ENCODE results near the gene PRDX5. TPM values are rescaled to one million over a fixed set of nuclear protein-coding genes. Genes with fewer than 3 reads are reported as not detected.

Gene PRDX5
- total and polyA plus RNA-seq, 10 of the 15 experiments (the other 5 are each of a cell fraction or from before 2014, with no cell fraction given) = 95.7 to 406 (median 240) TPM

DNA sequence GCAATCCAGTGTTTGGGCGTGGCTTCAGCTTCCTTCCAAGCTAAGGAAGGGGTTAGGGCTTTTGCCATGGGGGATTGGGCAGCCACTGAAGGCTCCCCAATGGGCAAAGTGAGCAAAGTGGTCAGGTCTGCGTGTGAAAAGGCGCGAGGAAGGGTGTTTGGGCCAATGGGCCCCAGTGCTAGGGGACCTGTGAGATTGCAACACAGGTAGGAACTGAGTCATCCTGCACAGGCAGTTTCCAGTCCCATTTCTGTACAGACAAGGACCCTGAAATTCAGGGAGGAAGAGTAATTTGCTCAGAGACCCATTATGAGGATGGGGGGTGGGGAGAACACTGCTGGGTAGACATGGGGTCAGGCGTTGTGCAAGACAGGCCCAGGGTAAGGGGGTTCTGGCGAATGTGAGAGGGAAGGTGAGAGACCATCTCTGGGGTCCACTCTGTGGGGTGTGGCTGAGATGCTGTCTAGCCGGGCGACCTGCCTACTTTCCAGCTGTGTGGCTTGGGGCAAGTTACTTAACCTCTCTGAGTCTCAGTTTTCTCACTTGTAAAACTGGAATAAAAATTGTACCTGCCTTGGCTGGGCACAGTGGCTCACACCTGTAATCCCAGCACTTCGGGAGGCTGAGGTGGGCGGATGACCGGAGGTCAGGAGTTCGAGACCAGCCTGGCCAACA lies 29.4 kb downstream of the PRDX5 start:
- Histone ChIP-seq H3K27ac (ENCODE audit: control insufficient read depth, insufficient read depth) (no peak overlapping the region), H2AFZ (ENCODE audit: control insufficient read depth, low read depth, low read length) (no peak overlapping the region), H3K9me3 (replicated peaks; ENCODE audit: control insufficient read depth, insufficient read depth, low read length) (no peaks in the 10 kb centered on the region), H3K4me1 (ENCODE audit: control insufficient read depth, insufficient read depth, low read length) (peaks cover under 1% of the 10 kb centered on the region), H3K4me3 (no peak overlapping the region), H3K79me2 (ENCODE audit: control insufficient read depth, insufficient read depth, low read length) (no peaks in the 10 kb centered on the region), H4K20me1 (ENCODE audit: control insufficient read depth, insufficient read depth) (no peaks in the 10 kb centered on the region), H3K36me3 (ENCODE audit: control insufficient read depth in 2 of 2, insufficient read depth in 2 of 2, low read length in 1 of 2) (peaks cover 8 to 13% of the 10 kb centered on the region in 2 experiments; a peak in 3 of 4 replicates), H3K27me3 (replicated peaks in 1 of 2; ENCODE audit: control insufficient read depth in 2 of 2, insufficient read depth in 2 of 2, low read length in 1 of 2) (no peaks in the 10 kb centered on the region), H3K9ac (ENCODE audit: control insufficient read depth, insufficient read depth, low read length) (no peak overlapping the region), H3K4me2 (ENCODE audit: control insufficient read depth, insufficient read depth) (no peak overlapping the region)
- DNase-seq (ENCODE audit: low read depth, low spot score) (no peak), ATAC-seq (no peak), FAIRE-seq (no peak)
- no peak for TF ChIP-seq YY1 (IDR thresholded peaks at IDR 0.05; ENCODE audit: low read depth, low read length)
- TF ChIP-seq TCF7 (IDR thresholded peaks at IDR 0.05; ENCODE audit: borderline replicate concordance) = no peak
- TF ChIP-seq JUND (IDR thresholded peaks at IDR 0.05; ENCODE audit: low read depth, low read length) = no peak
- TF ChIP-seq CREM (IDR thresholded peaks at IDR 0.05; ENCODE audit: low read depth) = no peak
- no peak for TF ChIP-seq RELA (IDR thresholded peaks at IDR 0.05; ENCODE audit: borderline replicate concordance, partially characterized antibody)
- no peak for TF ChIP-seq HDAC2 (IDR thresholded peaks at IDR 0.05)
- TF ChIP-seq BRCA1 (IDR thresholded peaks at IDR 0.05; ENCODE audit: low read depth, low read length) = no peak
- TF ChIP-seq NRF1 (conservative IDR thresholded peaks at IDR 0.05; ENCODE audit: low read depth, low read length) = no peak
- TF ChIP-seq HDGF (IDR thresholded peaks at IDR 0.05) = no peak
- TF ChIP-seq, protein P1, sequence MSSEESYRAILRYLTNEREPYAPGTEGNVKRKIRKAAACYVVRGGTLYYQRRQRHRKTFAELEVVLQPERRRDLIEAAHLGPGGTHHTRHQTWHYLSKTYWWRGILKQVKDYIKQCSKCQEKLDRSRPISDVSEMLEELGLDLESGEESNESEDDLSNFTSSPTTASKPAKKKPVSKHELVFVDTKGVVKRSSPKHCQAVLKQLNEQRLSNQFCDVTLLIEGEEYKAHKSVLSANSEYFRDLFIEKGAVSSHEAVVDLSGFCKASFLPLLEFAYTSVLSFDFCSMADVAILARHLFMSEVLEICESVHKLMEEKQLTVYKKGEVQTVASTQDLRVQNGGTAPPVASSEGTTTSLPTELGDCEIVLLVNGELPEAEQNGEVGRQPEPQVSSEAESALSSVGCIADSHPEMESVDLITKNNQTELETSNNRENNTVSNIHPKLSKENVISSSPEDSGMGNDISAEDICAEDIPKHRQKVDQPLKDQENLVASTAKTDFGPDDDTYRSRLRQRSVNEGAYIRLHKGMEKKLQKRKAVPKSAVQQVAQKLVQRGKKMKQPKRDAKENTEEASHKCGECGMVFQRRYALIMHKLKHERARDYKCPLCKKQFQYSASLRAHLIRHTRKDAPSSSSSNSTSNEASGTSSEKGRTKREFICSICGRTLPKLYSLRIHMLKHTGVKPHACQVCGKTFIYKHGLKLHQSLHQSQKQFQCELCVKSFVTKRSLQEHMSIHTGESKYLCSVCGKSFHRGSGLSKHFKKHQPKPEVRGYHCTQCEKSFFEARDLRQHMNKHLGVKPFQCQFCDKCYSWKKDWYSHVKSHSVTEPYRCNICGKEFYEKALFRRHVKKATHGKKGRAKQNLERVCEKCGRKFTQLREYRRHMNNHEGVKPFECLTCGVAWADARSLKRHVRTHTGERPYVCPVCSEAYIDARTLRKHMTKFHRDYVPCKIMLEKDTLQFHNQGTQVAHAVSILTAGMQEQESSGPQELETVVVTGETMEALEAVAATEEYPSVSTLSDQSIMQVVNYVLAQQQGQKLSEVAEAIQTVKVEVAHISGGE (CRISPR knock-in tag; IDR thresholded peaks at IDR 0.05) = no peak
- TF ChIP-seq CBX3 (IDR thresholded peaks at IDR 0.05; ENCODE audit: borderline replicate concordance, low read depth) = no peak
- no peak for TF ChIP-seq SRF (IDR thresholded peaks at IDR 0.05; ENCODE audit: low read depth in 2 of 2, low read length in 2 of 2)
- TF ChIP-seq POU2F2 (IDR thresholded peaks at IDR 0.05; ENCODE audit: borderline replicate concordance, low read depth, low read length) = no peak
- no peak for TF ChIP-seq BACH1 (IDR thresholded peaks at IDR 0.05; ENCODE audit: borderline replicate concordance)
- no peak for TF ChIP-seq NR2C2 (IDR thresholded peaks at IDR 0.05; ENCODE audit: borderline replicate concordance, control insufficient read depth, insufficient read length, low read depth)
- TF ChIP-seq, protein P2, sequence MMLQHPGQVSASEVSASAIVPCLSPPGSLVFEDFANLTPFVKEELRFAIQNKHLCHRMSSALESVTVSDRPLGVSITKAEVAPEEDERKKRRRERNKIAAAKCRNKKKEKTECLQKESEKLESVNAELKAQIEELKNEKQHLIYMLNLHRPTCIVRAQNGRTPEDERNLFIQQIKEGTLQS (IDR thresholded peaks at IDR 0.05; ENCODE audit: borderline replicate concordance, extremely low read depth, low read depth, low read length) = no peak
- TF ChIP-seq GATAD2B (conservative IDR thresholded peaks at IDR 0.05; ENCODE audit: low read depth) = no peak
- TF ChIP-seq IRF4 (IDR thresholded peaks at IDR 0.05; ENCODE audit: low read depth, low read length) = no peak
- no peak for TF ChIP-seq SMARCA5 (IDR thresholded peaks at IDR 0.05)
- intact Hi-C loops (cut with micrococcal nuclease; ENCODE audit: unreplicated experiment) = no loop called here
- CTCF ChIA-PET = interaction anchor here (2.7 kb wide), 1 partner anchor 30 kb away, joined by 13 read pairs; the partner anchor contains the start of genes PRDX5 and TRMT112
- 84% methylated on average over 12 of the region's 12 CpGs for WGBS (ENCODE audit: insufficient coverage, insufficient replicate concordance, low lambda C conversion rate, missing lambda C conversion rate)
- in situ Hi-C loops (cut with MboI) = no loop called here
- RAD21 ChIA-PET (ENCODE audit: unreplicated experiment) = no interaction called here
- no TSS peak for BruUV-seq (replicated peaks)
- POLR2A ChIA-PET = no interaction called here
- SMC1A ChIA-PET (ENCODE audit: uncharacterized antibody, unreplicated experiment) = interaction anchor here (1.0 kb wide), 1 partner anchor 143 kb away, joined by 4 read pairs; no protein-coding TSS in a partner anchor

Data from GM12878 (cell line).